ENCODE data around the gene COL27A1.

The COL27A1 gene

DNA sequence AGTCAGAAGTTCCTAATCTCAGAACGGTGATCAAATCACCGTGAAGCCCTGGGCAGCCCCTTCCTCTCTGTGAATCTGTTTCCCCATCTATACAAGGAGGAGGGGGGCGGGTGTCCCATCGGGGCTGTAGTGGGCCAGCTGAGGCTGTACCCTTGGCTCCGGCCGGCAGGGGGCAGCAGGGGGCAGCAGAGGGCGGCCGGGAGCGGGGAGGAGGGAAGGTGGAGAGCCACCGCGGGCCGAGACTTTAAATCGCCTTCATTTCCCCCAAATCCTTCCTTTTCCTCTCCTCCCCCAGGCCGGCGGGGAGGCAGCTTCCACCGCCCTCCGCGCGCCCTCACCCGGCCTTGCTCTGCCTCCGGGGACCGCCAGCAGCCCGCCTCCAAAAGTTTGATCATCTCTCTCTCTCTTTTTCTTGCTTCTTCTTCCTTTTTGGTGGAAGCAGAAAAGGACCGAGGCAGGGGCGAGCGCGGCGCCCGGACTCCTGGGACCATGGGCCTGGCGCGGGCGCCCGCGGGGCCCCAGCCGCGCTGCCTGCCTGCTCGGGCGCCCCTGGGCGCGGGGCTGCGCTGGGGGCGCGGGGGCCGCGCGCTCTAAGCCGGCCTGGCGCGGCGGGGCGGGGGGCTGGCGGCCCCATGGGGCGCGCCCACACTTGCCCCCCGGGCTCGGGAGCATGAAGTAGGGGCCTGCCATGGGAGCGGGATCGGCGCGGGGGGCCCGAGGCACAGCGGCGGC is at the start of gene COL27A1:
Gene COL27A1 (plus strand): TSS at position 275 of the 732 bp plus-strand sequence. CDS start 414 bp downstream, at position 689.
- peak; percentile 54 for DNase-seq

DNA sequence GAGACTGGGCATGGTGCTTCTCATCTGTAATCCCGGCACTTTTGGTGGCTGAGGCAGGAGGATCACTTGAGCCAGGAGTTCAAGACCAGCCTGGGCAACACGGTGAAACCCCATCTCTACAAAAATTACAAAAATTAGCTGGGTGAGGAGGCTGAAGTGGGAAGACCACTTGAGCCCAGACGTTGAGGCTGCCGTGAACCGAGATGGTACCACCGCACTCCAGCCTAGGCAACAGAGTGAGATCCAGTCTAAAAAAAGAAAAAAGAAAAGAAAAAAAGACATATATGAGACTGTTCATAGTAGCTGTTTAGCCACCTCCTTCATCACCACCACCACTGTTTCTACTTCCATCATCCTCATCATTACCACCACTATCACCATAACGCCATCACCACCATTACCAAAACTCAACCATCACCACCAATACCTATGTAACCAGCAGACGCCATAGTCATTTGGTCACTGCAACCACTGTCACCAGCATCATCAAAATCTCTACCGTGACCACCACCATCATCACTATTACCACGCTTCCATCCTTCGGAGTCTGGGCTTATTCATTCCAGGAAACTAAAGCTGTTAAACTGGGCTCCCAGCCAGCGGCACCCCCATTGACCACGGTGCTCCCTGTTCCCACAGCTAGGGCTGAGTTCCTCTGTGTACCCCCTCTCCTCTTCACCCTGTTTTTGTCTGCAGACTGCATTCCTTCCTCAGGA is 47.9 kb upstream of the COL27A1 start:
- DNase-seq = no peak

- peak; percentile 75 for DNase-seq
These were observed 47.1 kb upstream of the COL27A1 start for GRCh38 chr9:114108016-114108833.

DNA sequence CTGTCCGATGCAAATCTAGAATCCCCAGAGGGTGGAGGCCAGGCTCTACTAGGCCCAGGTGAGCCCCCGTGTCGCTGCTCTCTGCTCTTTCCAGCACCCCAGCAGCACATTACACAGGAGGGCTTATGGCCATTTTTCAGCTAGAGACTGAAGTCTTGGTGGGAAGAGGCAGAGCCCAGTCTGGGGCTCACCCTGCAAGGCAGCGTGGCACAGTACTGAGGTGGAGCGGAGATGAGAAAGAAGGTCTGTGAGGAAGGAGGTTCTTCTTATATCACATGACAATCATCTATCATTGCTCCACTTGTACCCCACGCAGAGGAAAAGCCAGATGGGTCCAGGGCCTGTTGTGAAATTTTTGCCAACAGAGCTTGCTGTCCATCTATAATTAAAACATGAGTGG is 46.2 kb upstream of the COL27A1 start:
- DNase-seq = no peak

DNA sequence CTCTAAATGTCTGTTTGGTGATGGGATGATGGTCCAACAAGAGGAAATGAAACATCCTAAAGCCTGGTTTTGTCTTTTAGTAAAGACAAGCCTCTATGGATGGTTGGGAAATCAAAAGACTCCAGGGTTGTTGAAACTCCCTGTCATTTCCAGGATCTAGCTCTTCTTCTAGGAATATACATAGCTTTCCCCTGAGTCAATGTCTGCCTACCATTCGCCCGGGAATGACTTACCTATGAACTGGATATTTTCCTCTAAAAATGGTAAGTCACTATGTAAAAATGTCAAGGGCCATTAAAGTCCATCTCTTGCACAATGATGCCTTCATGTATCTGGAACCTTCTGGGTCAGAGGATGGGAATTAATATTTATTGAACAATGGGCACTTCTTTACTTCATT is 45.2 kb upstream of the COL27A1 start:
- DNase-seq = no peak

DNA sequence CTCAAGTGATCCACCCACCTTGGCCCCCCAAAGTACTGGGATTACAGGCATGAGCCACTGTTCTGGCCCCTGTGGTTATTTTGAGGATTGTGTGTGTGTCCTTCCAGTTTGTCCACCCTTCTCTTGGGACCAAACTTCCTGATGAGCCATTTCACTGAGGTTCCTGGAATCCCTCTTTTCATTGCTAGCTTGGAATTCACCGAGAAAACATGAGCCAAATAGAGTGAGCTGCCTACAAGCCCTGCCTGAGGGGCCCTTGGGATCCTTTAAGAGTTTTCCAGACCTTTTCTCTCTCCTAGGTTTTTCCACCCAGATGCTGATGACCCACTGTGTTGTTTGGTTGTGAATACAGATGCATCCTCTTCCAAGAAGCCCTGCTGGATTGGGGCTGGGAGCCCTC is 43.0 kb upstream of the COL27A1 start:
- DNase-seq = no peak

- no peak for DNase-seq
These were observed 42.4 kb upstream of the COL27A1 start for GRCh38 chr9:114112778-114113584.

- no peak for DNase-seq
These were observed 41.0 kb upstream of the COL27A1 start for GRCh38 chr9:114114364-114114763.

DNA sequence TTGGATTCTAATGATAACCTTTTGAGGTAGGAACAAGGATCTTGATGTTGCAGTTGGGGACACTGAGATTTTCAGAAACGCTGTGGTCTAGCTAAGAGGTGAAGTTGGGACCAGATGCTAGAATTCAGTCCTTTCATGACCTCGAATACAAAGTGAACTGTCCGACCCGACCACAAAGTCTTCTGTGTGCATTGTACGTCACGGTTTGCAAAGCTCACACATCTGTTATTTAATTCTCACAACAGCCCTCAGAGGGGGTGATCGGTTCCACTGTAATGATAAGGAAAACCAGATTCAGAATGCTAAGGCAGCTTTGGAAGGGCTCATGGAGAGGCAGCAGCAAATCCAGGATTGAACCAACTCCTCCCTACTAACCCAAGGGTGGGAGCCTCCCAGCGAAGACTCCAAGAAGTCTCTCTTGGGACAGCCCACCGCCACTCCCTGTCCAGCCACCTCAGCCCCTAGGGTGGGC is 39.6 kb upstream of the COL27A1 start:
- DNase-seq = no peak

- no peak for DNase-seq
These were observed 39.1 kb upstream of the COL27A1 start for GRCh38 chr9:114116126-114116747.

DNA sequence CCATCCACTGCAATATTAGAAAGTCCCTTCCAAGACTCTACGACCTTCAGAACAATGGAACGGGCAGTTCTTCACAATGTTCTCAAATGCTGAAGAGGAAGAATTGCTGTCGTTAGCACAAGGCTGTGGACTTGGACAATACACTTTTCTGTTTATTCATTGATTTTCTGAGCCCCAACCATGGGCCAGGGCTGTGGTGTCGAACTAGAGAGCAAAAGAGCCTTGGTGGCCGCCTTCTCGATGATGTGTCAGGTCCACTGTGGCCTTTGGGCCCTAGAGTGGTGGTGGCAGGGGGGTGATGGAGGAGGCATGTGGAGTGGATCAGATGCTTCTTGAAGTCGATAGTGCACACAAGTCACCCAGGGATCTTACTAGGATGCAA is 37.7 kb upstream of the COL27A1 start:
- no peak for DNase-seq

DNA sequence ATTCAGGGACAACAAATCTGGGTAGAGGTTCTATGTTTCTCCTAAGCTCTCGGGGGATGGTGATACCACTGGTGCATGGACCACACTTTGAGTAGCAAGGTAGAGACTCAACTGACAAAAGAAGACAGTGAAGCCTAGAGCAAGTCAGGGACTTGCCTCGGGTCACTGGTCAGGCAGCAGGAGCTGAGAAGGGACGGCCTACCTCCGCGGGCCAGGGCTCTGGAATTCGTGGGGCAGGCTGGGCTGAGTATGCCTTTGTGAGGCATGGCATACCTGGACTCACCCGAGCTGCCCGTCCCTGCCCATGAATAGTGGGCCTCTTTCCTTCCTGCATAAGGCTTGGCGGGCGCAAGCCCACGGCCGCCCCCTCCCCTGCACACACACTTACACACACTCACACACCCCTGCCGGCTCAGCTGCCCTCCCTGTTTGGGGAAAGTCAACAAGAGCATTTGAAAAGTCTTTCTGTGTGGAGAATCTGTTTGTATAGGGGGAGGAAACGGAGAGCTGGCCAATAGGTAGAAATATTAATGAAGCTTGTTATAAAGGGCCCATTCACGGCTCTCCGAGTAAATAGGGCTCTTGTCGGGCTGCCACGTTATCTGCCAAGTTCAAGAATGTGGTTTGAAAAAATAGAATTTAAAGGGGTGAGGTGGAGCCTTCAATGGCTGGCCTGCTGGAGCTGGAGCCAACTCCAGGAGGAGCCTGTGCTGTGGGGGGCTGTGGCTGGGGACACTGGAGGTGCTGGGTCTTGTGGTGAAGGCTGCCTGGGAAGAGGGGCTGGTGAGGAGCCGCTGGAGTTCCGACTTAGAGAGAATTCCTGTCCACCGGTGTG is 37.1 kb upstream of the COL27A1 start:
- DNase-seq = peak; percentile 59

DNA sequence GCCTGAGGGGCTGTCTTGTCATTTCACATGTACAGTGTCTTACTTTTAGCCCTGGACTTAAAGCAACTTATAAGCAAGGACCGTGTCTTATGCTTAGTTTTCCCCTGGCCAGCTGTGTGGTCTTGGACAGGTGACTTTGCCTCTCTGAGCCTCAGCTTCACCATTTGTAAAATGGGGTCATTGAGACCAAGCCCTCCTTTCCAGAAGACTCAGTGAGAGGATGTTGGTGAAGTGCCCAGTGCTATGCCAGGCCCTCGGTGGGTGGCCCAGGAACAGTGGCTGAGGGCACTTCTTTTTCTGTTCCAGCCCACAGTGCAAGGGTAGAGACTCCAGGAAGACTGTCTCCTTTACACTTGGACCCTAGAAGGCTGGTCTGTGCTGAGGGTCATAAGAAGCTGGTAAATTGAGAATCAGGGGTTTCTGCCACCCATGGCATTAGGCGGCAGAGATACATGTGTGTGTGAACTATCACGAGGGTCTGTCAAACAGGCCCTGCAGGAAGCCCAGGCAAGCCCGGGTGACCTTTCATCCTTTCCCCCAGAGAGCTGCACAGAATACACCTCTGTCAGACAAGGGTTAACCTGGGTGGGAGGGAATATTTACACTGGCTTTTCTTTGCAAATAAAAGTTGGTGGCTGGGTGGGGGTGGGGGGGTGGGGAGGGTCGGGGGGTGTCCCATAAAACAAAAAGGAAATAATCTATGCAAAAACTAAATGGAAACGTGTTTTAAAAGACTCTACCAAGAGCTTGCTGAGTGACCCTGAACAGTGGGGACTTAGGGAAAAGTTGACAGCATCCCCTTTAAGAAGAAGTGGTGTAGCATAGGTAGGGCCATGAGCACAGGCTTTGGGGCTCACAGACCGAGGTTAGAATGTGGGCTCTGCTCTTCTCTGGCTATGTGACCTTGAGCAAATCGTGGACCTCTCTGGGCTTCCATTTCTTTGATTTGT is 35.8 kb upstream of the COL27A1 start:
- no peak for DNase-seq

DNA sequence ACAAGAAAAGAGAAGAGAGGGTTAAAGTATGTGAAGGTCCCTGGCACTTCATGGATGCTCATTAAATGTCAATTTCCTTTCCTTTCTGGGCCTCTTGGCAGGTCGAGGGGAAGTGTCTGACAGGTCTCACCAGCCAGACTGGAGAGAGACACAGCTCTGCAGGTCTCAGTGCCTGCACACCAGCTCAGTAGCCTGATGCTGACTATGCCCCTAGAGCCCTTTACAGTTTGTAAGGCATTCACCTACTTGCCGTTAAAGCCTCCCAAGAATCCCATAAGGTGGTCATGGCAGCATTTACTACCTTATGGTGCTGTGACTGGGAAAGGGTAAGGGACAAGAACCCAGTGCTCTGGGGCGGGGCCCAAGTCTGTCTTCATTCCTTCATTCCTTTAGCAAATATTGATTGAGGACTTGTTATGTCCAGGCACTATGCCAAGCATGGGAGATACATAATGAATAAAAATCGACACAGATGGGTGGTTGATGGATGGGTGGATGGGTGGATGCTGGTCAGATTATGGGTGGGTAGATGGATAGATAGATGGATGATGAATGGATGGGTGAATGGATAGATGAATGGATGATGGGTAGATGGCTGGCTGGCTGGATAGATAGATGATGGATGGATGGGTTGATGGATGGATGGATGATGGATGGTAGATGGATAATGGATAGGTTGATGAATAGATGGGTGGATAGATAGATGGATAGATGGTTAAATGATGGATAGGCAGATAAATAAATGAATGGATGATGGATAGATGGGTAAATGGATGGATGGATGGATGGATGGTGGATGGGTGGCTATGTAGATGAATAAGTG is 34.9 kb upstream of the COL27A1 start:
- no peak for DNase-seq

GRCh38 chr9:114121227-114122135 is 33.9 kb upstream of the COL27A1 start:
- no peak for DNase-seq

GRCh38 chr9:114122136-114123027 is 33.0 kb upstream of the COL27A1 start:
- DNase-seq = no peak
